Activated naive CD4-positive, alpha-beta T cell treated with anti-CD3 and anti-CD28 coated beads, Interleukin-2, amount 50 U/mL, for 16 hours (primary cell): ENCODE results near the gene SIRT7.
"Not testable (repeated sequence)": the region's sequence is repeated elsewhere in the genome, so short reads cannot be mapped to it uniquely, and the experiment has no call there.

Experiments used
- DNase-seq: peaks from one replicate; pipeline ENCODE4 v3.0.0-alpha.2; 2020

Gene SIRT7

DNA sequence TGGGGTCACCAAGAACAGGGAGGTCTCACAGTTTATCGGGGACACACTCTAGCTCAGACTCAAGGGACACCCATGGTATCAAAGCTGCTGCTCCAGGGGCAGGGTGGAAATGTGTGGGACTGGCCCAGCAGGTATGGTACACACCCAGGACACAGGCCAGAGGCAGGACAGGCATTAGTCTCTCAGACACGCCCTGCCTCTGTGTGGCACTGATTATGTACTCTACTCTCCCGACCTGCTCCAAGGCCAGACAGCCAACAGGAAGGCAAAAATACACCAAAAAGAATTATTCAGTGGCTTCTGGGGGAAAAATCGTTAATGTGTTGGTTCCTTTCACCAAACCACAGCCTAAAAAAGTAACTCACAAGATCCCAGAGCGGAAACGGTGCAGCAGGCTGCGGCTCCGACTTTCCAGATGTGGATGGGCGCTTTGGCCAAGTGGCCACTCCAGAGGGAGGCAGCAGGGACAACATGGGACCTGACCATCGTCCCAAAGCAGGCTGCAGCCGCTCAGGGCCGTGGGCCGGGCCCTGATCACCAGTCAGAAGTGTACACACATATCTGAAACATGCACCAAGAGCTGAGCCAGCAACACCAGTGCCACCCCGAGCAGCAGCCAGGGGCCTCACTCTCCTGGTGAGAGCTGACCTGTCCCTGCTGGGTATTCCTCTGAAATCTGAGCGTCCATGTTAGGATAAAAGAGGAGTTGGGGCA, 1.0 kb upstream of the SIRT7 start:
- DNase-seq, result no peak

DNA sequence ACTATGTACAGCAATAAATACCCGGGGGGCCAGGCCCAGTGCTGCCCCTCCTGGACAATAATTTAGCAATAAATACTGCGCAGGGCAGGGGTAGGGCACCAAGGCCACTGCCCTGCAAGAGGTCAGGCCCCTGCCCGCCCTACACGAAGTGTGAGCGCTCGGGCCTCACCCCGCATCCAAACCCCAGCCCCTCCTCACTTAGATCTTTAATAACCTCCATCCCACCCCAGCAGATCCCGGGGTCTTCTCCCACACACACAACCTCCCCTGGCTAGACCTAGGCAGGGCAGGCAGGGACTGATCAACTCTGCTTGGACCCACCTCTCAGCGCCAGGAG, 325 bp upstream of the SIRT7 start:
- DNase-seq, result not testable (repeated sequence)

DNA sequence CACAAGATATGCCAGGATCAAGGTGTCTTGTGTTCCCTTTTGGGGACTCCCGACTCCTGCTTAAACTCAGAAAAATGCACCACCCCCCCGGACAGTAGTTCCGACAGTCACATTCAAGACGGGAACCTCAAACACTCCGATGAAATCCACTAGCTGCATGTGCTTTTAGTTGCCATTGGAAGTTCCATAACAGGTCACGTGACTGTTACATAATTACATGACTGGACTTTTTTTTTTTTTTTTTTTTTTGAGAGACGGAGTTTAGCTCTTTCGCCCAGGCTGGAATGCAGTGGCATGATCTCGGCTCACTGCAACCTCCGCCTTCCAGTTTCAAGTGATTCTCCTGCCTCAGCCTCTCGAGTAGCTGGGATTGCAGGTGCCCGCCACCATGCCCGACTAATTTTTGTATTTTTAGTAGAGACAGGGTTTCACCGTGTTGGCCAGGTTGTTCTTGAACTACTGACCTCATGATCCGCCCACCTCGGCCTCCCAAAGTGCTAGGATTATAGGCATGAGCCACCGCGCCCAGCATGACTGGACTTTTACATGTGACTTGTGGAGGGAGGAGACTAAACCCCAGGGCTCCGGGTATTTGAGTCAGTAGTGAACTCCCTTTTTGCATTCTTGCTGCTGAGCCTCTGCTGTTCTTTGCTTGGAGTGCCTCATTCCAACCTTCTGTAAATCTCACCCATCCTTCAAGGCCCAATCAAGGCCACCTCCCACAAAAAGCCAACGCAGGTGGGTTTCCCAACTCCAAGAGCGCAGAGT, 1.6 kb downstream of the SIRT7 start:
- DNase-seq, result no peak

DNA sequence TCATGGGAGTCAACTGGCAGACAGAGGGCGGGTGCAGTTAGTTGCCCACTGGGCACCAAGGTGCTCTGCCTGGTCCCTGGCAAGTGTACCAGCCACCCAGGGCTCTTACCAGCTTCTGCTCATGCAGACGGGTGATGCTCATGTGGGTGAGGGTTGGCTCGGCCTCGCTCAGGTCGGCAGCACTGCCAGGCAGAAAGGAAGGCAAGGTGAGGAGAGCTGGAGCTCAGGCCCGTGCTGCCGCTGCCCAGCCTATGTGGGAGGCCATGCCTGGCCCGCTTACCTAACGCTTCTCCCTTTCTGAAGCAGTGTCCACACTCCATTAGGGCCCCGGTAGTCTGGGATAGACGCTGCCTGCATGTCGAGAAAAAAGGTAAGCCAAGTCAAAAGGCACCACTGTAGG, 2.6 kb downstream of the SIRT7 start:
- DNase-seq, result no peak

DNA sequence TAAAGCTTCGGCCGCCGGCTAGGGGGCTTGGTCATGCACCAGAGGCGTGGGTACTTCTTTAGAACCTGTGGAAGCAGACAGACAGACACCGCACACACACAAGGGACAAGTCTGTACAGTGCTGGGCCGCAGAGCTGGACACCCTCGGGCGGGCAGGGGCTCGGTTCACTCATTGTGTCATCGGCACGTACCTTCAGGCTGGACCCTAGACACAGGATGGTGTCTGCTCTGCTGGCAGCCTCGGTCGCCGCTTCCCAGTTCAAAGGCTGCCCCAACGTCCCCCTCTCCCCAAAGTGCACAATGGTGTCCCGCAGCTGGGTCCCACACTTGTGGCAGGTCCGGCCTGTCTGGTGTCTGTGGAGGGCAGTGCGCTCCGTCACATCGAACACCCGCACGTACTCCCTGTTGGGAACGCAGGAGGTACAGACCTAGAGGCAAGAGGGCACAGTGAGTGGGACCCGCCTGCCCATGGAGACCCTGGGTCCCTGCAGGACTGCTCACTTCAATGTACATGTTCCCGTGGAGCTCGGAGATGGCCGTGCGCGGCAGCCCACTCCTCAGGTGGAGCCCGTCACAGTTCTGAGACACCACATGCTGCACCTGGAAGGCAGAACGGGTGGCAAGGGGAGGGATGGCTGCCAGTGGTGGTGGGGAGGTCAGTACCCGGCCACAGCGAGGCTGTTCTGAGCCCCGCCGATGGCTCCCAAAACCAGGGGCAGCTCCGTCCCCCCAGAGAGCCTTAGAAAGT, 3.7 kb downstream of the SIRT7 start:
- DNase-seq, result no peak

DNA sequence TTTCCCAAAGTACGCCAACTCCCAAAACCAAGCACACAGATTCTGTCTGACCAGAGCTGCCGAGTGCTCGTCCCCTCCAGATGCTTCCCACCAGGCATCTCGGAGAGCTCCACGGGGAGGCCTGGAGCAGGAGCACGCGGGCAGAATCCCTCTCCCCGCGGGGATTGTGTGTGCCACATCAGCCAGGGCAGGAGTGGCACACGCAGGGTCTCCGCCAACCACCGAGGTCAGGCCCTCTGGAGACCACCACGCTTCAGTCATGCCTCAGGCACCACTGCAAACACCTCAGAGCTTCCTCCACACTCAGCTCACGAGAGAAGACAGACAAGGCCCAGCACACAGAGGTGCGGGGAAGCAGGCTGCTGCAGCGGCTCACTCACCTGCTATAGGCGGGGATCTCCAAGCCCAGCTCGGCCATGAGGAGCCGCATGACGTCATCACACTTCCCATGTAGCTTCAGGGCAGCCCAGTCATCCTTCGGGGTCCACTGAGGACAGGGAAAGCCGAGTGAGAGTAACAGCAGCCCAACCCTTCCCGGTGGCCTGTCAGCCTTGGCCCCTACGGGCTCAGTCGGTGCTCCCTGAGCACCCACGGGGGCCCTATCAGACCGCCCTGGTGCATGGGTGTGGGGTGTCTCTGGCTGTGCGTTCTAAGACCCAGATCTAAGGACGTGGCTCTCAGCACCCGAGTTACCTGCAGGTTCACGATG, 4.4 kb downstream of the SIRT7 start:
- DNase-seq, result no peak

DNA sequence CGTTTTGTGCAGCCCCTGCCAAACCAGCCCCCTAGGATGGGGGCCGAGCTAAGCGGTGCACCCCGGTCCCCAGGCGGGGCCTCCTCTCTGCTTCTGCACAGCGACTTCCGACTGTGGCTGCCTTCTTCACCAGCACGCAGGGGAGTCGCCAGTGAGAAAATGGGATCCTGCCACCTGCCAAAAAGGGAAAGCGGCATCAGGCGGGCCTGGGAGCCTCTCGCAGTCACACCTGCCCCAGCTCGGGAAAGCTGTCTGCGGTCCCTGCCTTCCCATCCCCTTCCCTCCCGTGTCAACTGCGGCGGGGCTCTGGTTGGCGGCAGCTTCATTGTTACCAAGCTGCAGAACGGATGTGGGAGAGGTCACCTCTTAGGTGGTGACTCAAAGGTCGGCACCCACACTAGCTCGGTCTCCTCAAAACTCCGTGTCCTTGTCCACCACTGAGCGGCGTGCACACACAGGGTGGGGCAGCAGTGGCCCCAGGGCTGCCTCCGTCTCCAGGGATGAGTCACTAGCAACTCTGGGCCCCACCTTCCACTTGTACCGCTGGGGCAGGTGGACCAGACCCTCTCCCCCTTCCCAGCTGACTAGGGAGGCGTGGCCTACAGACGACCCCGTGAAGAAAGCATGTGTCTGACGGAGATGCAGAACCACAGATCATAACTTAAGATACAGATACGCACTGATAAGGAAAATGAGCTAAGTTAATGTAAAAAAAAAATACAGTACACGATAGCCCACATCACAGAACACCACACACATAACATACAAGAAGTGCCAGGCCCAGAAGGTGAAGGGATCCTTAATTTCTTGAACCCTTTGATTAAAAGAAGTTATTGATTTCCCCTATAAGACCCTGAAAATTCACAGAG, 5.3 kb downstream of the SIRT7 start:
- no peak for DNase-seq

DNA sequence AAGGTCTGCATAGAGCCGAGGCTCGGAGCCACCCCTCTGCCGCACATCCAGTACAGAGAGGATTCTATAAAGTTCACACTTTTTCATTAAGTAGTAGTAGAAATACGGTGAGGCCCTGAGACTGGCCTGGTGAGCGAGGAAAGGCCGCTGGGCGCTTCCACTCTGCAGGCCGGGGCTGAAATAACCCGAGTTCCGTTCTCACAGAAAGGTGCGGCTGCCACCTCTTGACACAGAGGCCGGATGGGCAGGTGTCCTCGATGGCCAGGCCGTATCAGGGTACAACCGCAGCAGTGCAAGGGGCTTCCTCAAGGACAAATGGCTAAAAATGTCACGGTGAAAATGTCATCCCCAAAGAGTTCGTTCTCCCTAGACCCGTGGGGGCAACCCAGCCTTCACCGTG, 6.0 kb downstream of the SIRT7 start:
- DNase-seq, result no peak

DNA sequence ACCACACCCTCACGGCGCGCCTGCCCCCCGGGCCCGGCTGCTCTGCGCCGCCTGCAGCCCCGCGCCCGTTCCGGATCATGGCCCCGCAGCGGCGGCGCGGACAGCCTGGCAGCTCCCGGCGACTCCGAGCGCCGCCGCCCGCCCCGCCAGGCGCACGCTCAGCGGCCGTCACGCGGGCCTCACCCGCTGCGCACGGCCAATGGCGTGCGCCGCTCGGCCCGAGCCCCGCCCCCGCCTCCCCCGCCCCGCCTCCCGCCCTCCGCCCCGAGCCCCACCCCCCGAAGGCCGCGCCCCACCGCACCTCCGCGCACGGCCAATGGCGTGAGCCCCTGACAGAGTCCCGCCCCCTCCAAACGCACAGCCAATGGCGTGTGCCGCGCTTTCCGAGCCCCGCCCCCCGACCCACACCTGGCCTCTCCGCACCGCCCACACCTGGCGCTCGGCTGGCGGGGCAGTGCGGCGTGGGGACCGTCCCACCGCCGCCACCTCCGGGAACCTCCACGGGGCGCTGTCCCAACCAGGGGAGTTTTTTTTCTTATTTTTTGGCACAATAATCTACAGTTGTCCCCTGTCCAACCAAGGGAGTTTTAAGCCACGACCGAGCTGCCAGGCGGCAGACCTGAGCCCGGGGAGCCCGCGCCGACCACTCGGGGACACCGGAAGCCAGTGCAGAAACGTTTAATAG, 6.6 kb downstream of the SIRT7 start, which contains the start of gene PCYT2:
Gene PCYT2 (minus strand): TSS at position 123 of the 685 bp plus-strand sequence. CDS start 44 bp downstream, at position 79.
- peak; percentile 92 for DNase-seq

DNA sequence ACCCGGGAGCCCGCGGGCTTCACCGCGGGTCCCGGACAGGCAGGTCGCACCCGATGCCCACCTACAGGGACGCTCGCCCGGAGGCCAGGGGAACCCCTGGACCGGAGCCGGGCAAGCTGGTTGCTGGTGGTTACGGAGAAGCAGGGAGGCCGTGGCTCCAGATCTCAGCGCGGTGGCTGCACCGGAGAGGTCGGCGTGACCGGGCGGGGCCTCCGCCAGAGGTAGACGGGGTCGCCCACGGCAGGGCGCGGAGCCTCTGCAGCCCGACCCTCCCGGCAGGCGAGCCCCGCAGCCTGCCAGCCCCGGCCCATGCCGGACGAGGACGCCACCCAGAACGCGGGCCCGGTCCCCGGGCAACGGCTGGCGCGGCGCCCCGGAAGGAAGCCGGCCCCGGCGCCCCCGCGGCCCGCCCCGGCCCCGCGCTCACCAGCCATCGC, 7.1 kb downstream of the SIRT7 start:
- DNase-seq, result no peak

DNA sequence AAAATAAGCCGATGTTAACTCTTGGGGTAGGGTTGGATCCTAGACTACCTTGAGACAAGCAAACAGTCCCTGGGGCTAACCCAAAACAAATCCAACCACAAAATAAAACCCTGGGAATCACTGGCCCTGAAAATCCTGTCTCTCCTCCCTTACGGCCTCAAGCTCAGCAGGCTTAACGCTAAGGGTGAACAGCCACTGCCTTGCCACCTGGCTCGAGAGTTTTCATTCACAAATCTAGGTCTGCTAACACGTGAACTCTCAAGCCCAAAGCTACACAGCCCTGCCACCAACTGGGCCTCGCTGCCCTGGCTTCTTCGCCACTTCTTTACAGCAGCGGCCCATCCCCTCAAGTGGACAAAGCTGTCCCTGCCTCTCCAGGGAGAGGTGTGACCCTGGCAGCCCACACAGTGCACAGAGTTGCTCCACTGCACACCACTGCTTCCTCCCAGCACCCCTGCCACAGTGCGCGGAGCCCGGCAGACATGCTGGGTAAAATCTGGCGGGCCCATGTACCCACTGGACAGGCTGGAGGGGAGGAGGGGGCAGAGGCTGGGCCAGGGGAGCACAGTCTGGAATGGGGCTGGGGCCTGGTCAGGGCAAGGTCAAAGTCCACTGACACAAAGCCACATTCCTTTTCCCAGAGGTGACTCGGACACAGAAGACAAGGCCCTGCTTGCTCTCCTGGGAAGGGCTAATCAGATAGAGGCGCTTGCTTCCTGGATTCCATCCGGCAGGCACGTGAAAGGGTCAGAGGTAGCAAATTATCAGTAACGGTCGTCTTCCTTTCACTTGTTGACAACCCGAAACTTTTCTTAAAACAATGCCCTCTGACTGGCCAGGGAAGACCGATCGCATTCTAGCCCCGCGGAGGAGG, 7.8 kb downstream of the SIRT7 start:
- DNase-seq, result no peak

DNA sequence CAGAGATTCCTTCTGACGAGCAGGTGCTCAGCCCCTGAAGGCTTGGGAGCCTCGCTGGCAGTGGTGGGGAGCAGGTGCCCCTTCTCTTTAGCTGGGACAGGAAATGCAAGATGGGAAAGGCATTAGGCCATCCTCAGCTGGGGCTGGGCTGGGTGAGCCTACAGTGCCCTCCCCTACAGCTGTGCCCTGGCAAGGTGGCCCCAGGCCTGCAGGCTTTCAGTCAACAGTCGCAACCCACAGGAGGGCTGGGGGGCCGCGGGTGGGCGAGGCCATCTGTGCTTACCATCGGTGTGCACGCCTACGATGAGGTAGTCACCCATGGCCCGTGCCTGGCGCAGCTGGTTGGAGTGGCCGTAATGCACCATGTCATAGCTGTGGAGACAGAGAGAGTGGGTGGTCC, 8.7 kb downstream of the SIRT7 start:
- no peak for DNase-seq

DNA sequence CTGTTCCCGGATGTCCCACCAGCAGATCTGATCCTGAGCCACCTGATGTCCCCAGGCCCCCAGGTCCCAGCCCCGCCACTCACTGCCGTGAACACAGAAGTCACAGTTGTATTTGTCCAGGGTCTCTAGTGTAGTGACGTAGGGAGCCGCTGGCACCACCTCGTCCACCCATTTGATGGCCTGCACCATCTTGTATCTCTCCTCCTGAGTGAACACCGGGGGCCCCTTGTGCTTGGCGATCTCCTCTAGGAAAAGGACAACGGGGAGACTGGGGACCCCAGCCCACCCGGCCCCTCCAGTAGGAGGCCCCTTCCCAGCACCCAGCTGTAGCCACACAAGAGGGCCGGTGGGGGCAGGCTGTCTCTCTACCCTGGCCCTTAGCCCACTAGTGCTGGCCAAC, 9.2 kb downstream of the SIRT7 start:
- no peak for DNase-seq

DNA sequence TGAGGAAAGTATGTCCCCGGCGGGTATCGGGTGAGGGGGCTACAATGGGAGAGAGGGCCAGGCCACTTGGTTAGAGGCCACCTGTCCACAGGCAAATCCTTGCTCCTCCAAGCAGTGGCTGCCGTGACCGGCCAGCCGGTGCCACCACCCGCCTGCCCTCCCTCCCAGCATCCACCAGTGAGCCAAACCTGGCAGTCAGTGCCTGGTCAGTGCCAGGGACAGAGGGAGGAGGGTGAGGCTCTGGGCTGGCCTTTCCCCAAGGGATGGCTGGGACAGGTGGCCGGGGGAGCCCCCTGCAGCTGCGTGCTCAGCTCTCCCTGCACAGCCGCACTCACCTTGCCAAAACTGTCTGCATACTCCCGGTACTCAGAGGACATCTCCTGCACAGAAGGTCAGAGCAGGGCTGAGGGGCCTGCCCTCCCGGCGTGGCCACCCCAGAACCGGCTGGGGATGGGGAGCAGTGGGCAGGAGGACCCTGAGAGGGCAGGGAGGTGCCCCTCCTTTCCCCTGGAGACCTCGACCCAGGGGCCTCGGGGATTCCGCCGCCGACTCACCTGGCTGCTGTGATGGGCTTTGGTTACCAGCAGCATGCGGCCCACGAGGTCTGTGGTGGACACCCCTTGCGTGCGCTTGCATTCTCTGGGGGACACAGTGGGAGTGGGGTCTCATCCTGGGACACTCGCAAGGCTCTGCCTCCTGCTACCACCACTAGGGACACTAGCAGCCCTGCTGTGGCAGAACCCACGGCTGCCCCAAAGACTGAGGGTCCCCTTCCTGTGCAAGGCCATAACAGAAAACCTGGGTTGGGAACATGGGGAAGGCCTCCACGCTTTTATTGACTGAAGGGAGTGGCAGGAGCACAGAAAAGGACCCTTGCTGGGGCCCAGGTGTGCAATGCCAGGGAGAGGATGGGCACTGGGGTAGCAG, 10.5 kb downstream of the SIRT7 start:
- no peak for DNase-seq

DNA sequence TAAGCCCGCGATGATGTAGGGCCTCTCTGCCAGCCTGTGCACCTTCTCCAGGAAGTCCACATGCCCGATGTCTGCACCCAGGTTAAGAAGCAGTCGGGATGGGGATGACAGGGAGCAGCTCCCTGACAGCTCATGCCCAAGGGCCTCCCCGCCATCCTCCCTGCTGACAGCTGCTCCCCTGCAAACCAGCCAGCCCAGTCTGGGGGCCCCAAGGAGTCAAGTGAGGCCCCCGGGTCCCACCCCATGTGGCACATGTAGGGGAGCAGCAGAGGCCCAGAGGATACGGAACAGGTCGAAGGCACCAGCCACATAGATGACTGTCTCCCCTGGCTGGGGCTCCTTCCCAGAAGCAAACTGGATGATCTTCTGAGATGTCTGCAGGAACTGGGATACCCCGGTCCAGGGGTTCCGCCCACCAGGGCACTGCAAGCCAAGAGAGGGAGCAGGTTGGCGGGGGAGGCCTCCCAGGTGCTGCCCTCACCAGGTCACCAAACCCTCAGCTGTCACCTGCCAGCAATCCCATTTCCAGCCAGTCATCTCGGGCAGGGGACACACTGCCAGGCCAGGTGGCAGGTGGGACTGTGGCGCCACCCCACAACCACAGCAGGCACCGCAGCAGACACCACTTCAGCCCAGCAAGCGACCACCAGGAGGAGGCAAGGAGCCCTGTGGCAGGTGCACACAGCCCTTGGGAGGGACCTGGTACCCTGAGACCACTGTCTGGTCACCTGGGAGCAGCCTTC, 11.3 kb downstream of the SIRT7 start:
- DNase-seq, result no peak

DNA sequence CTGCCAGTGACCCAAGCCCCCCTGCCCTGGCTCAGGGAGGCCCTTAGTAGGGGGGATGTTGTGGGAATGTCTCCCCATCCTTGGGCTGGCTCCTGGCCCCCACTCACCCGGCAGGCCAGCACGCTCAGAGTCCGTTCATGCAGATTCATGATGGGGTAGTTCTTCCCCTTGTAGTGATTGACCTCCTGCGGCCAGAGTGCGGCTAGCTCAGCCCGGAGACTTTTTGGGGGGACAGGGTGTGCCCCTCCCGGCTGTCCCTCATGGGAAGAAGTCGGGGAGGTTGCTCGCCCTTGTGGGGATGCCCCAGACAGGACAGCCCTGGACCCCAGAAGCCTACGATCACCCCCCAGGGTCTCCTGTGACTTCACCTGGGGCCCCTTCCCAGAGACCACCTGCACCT, 12.0 kb downstream of the SIRT7 start:
- DNase-seq, result no peak

DNA sequence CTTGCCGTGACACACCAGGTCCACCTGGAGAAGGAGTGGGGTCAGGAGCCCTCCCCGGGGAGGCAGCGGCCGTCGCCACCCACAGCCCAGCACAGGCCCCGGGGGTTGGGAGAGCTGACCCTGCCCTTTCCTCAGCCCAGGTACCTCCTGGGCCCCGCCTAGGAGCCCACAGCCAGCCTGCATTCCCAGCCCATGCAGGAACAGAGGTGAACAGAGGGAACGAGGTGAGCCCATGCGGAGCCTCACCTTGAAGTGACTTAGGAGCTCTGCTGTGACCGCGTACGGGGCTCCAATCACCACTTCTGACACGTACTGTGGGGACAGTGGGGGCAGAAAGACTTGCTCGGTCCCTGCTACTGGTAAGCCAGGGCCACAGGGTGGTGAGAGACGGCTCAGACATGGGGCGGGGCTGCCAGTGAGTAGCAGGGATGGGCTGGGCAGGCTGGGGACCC, 12.5 kb downstream of the SIRT7 start:
- DNase-seq, result no peak

DNA sequence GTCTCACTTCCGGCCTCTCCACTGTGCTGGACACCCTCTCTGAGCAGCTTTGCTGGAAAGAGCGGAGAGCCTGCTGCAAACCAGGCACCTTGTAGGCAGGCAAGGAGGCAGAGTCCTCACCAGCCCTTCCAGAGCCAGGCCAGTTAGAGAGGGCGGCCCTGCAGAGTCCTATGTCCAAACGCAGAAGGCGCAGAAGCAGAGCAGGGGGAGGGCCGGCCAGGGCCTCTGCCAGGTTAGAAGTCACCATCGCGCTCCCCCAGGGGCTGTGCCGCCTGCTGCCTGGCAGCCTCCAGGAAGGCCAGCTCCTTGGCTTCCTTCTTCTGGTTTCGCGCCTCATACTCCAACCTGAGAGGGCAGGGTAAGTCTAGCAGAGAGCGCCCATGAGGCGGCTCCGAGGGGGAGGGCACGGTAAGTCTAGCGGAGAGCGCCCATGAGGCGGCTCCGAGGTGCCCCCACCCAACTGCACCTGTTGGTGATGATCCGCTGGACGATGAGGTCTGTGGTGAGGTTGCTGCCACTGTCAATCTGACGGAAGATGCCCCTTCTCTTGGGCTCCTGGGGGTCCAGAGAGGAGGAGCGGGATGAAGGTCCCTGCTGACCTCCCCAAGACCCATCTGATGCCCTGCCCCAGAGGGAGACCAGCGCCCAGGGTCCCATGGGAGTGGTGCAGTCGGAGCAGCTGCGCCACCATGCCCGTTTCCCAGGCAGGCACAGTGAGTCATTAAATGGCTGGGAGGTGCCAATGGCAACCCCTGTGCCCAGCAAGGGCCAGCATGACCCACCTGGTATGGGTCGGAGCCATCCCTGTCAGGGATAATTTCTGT, 13.2 kb downstream of the SIRT7 start:
- no peak for DNase-seq
